CD4-positive, alpha-beta T cell treated with Interleukin-12 subunit alpha and Interleukin-12 subunit beta, for 1 hour (primary cell): Measurements from ENCODE around the gene DLG5.

Experiments used
- DNase-seq: peaks from one replicate; pipeline ENCODE4 v3.0.0-alpha.2; 2020

DLG5 gene

GRCh38 chr10:77863446-77863845 is 63.1 kb downstream of the DLG5 start:
- no peak for DNase-seq

GRCh38 chr10:77862595-77862994 is 64.0 kb downstream of the DLG5 start:
- no peak for DNase-seq

GRCh38 chr10:77861366-77861765 is 65.2 kb downstream of the DLG5 start:
- DNase-seq: no peak

GRCh38 chr10:77859865-77860282 is 66.7 kb downstream of the DLG5 start:
- DNase-seq: no peak

- no peak for DNase-seq
Observed at GRCh38 chr10:77859200-77859864, 67.2 kb downstream of the DLG5 start.

- no peak for DNase-seq
Observed at GRCh38 chr10:77857272-77857671, 69.3 kb downstream of the DLG5 start.

GRCh38 chr10:77856566-77856965 is 70.0 kb downstream of the DLG5 start:
- no peak for DNase-seq

GRCh38 chr10:77855404-77856155 is 71.0 kb downstream of the DLG5 start:
- DNase-seq: no peak

- no peak for DNase-seq
Observed at GRCh38 chr10:77854115-77854514, 72.4 kb downstream of the DLG5 start.

GRCh38 chr10:77853256-77853655 is 73.3 kb downstream of the DLG5 start:
- DNase-seq: no peak

GRCh38 chr10:77850620-77851231 is 75.8 kb downstream of the DLG5 start:
- DNase-seq: no peak

- no peak for DNase-seq
Observed at GRCh38 chr10:77849039-77849664, 77.4 kb downstream of the DLG5 start.

- peak; percentile 64 for DNase-seq
Observed at GRCh38 chr10:77846718-77847311, 79.7 kb downstream of the DLG5 start.

GRCh38 chr10:77845451-77845850 is 81.1 kb downstream of the DLG5 start:
- DNase-seq: no peak

GRCh38 chr10:77844713-77845445 is 81.7 kb downstream of the DLG5 start:
- DNase-seq: no peak

- DNase-seq: no peak
Observed at GRCh38 chr10:77844177-77844576, 82.4 kb downstream of the DLG5 start.

GRCh38 chr10:77843264-77843663 is 83.3 kb downstream of the DLG5 start:
- DNase-seq: no peak

GRCh38 chr10:77842652-77843212 is 83.8 kb downstream of the DLG5 start:
- DNase-seq: no peak

GRCh38 chr10:77841711-77842375 is 84.7 kb downstream of the DLG5 start:
- DNase-seq: no peak

- no peak for DNase-seq
Observed at GRCh38 chr10:77840636-77841035, 85.9 kb downstream of the DLG5 start.

GRCh38 chr10:77837925-77838595 is 88.5 kb downstream of the DLG5 start:
- DNase-seq: no peak
